Activated CD4-positive, CD25-positive, alpha-beta regulatory T cell treated with anti-CD3 and anti-CD28 coated beads, Interleukin-2, amount 50 U/mL, for 72 hours (primary cell): ENCODE data around the gene AMZ1.
"Not testable (repeated sequence)": the region's sequence is repeated elsewhere in the genome, so short reads cannot be mapped to it uniquely, and the experiment has no call there.

Experiments used
- DNase-seq: peaks from one replicate; pipeline ENCODE4 v3.0.0; 2021

Gene AMZ1

DNA sequence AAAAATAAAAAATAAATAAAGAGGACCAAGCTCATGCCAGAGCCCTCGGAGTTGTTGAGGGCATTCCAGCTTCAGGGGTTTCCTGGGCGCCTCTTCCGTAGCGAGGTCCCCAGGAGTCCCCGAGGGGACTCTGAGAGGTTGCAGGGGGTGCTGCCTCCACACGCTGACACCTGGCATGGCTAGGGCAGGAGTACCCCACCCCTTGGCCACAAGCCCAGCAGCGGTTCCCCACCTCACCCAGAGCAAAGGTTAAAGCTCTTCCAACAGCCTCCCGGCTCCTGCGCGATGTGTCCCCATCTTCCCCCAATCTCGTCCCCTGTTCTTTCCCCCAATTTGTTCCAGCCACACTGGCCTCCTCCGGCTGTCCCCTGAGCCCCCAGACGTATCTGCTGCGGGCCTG lies 4.5 kb downstream of the AMZ1 start:
- no peak for DNase-seq

DNA sequence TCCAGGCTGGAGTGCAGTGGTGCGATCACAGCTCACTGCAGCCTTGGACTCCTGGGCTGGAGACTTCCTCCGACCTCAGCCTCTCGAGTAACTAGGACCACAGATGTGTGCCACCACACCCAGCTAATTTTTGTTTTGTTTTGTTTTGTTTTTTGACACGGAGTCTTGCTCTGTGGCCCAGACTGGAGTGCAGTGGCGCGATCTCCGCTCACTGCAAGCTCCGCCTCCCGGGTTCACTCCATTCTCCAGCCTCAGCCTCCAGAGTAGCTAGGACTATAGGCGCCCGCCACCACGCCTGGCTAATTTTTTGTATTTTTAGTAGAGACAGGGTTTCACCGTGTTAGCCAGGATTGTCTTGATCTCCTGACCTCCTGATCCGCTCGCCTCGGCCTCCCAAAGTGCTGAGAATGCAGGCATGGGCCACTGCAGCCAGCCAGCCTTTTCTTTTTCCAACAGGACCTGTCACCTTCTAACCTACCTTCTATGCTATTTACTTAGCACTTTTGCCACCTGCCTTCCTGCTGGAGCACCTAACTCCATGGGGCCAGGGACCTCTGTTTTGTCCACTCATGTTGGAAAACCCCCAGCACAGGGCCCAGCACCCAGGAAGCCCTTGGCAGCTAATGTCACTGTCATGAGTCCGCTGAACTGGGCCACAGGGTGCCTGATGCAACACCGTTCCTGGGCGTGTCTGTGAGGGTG lies 5.6 kb downstream of the AMZ1 start:
- not testable (repeated sequence) for DNase-seq

DNA sequence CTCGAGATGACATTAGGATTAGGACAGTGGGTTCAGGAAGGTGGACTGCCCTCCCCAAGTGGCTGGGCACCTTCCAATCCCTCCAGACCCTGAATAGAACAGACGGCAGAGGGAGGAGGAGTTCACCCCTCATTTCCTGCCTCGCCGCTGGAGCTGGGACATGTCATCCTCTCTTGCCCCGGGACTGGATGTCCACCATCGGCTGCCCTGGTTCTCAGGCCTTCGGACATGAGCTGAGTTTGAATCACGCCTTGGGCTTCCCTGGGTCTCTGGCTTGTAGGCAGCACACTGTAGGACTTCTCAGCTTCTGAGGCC lies 6.1 kb downstream of the AMZ1 start:
- not testable (repeated sequence) for DNase-seq

DNA sequence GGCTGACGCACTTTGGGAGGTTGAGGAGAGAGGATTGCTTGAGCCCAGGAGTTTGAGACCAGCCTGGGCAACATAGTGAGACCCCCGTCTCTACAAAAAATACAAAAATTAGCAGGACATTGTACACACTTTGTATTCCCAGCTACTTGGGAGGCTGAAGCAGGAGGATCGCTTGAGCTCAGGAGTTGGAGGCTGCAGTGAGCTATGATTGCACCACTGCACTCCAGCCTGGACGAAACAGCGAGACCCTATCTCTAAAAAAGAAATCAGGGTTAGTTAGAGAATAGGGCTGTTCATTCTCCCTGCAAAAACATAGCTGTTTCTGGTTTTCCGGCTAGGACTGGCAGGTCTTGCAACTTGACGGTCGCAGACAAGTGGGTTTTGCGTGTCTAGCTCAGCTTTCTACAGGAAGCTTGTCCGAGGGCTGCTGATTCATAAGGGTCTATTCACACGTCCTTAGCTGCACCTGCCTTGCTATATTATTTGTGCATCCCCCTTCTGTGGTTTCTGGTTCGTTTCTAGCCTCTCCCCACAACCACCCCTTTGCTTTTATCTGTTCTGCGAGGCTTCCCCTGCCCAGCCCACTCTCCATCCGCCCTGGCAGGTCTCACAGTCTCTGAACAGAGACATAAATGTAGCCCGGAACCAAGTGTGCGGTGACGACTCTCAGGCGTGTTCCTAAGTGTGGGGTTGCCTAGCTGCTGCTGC lies 10.7 kb downstream of the AMZ1 start:
- DNase-seq: peak; percentile 60

DNA sequence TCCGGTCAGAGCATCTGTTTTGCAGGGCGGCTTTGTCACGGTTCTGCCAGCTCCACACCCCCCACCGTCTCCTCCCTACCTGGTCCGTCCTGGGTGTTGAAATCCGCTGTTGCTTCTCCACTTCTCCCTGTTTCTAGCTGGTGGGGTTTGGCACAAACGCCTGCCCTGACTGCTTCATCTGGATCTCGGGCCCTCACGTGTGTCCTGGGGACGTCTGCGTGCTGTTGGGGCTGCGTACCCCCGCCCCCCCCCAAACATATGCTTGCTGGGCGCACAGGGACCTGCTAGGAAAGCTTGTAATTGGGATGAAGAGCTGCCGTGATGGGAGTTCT lies 11.3 kb downstream of the AMZ1 start:
- no peak for DNase-seq

DNA sequence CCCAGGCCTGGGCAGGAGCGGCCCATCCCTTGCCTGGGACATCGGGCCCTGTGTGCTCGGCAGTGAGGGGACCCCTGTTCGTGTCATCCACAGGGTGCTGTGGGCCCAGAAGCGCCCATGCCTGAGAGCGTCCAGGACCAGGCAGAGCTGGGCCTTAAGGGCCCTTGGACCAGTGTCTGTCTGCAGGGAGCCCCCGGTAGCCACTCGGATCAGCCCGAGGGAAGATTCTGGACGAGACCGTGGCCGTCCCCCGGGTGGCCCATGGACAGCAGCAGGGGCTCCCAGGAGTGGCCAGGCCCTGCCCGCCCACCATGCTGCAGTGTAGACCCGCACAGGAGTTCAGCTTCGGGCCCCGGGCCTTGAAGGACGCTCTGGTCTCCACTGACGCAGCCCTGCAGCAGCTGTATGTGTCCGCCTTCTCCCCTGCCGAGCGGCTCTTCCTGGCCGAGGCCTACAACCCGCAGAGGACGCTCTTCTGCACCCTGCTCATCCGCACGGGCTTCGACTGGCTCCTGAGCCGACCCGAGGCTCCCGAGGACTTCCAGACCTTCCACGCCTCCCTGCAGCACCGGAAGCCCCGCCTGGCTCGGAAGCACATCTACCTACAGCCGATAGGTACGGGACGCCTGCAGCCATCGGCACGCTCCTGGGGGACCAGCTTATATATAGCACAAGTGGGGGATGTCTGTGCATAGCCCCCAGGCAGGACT lies 12.3 kb downstream of the AMZ1 start:
- no peak for DNase-seq

DNA sequence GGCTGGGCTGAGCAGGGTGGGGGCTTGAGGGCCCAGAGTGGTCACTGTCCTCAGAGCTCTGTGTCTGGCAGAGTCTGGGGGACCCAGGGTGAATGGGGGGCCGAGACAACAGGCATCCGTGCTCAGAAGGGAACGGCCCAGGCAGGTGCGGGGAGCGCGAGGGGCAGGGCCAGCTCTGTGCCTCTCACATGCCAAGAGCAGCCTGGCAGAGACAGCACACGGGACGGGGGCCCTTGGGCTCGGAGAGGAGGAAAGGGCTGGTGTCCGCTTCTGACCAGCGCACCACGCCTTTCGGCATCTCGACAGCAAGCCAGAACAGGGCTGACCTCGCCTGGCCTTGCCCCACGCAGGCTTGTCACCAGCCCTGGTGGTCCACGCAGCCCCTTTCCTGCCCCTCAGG lies 13.4 kb downstream of the AMZ1 start:
- no peak for DNase-seq

DNA sequence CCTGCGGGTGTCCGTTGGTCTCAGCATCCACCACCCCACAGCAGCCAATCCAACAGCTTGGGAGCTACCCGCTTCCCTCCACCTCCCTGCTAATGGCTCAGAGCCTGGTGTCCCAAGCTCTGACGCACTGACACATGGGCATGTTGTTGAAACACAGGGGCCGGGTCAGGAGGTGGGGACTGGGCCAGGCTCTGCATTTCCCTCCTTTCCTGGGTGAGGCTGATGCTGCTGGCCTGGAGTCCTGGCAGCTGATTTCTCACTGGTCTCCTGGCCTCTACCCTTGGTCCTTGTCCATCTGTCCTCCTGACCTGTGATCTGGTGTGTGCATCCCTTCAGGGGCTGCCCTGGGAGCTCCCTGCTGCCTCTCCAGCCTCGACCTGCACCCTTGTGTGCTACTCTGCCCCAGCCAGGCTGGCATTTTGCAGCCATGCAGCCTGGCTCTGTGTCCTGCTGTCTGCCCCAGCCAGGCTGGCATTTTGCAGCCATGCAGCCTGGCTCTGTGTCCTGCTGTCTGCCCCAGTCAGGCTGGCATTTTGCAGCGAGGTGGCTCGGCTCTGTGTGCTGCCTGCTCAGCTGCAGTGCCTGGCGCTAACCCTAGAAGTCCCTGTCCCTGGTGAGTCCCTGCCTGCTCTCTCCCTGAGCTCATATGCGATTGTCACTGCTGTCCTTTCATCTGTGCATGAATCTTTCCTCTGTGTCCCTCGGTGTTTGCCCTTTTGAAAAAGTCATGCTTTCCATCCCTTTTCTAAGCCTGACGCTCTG lies 14.0 kb downstream of the AMZ1 start:
- DNase-seq: no peak

DNA sequence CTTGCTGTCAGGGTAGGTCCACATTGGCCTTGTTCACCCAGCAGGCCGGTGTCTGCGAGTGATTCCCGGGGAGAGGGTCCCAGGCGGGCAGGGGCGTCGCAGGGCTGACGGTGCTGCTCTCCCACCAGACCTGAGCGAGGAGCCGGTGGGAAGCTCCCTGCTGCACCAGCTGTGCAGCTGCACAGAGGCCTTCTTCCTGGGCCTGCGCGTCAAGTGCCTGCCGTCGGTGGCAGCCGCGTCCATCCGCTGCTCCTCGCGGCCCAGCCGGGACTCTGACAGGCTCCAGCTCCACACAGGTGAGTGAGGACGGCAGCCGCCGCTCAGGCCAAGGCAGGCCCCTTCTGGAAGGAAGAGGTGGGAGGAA lies 14.6 kb downstream of the AMZ1 start:
- DNase-seq: no peak

DNA sequence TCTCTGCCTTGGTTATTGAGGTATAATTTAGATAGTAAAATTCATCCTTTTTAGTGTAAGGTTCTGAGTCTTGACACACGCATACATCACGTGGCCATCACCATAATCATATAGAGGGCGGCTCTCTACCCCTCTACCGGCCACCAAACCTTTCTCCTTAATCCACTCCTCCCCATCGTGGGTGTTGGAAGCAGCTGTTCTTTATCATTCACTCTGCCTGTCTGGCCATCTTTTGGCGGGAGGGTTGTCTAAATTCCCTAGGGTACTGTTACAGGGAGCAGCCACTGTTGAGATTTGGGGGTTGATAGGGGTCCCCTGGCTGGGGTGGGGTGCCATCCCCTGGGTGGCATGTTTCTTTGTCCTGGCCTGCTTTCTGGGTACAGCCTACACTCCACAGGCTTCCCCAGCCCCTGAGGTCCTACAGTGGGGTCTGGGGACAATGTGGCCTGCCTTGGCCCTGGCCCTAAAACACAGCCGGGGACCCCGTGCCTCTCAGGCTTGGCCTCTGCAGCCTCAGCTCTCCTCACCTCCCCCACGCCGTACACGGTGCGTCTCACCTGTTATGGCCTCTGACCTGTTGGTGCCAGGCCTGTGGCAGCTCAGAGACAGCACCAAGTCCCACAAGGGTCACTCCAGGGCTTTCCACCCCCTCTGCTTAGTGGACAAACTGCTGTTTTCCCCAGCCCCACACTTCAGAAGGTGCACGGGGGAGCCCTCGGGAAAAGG lies 17.5 kb downstream of the AMZ1 start:
- no peak for DNase-seq

DNA sequence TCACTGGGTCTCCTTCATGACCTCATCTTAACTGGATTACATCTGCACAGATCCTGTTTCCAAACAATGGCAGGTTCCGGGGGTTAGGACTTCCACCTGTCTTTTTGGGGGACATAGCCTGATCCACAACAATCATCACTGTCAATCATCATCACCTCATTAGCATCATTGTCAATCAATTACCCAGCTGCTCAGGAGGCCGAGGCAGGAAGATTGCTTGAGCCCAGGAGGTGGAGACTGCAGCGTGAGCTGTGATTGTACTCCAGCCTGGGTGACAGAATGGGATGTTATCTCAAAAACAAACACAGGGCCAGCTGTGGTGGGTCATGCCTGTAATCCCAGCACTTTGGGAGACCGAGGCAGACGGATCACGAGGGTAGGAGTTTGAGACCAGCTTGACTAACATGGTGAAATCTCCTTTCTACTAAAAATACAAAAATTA lies 18.7 kb downstream of the AMZ1 start:
- no peak for DNase-seq

DNA sequence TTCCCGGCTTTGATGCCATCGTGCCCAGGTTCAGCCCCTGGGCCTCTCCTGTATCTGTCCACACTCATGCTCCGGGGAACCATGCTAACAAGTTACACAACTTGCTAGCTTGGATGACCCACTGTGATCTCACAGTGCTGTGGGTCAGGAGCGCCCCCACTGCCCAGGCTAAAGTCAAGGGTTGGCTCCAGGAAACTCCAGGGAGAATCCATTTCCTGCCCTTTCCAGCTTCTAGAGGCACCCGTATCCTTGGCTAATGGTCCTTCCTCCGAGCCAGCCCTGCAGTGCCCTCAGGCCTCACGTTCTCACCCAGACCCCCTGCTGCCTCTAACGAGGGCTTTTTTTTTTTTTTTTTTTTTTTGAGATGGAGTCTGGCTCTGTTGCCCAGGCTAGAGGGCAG lies 19.5 kb downstream of the AMZ1 start:
- no peak for DNase-seq

DNA sequence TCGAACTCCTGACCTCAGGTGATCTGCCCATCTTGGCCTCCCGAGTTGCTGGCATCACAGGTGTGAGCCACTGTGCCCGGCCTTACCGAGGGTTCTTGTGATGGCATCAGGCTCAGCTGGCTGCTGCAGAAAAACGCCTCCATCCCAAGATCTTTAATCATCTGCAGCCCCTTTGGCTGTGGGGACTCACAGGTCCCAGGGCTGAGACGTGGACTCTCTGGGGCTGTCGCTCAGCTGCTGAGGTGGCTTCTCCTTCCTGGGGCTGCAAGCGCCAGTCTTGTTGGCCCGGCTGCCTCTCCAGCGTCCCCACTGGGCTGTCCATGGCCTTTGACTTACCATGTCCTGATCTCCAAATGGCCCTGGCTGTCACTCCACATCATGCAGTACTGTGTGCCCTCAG lies 20.0 kb downstream of the AMZ1 start:
- no peak for DNase-seq

DNA sequence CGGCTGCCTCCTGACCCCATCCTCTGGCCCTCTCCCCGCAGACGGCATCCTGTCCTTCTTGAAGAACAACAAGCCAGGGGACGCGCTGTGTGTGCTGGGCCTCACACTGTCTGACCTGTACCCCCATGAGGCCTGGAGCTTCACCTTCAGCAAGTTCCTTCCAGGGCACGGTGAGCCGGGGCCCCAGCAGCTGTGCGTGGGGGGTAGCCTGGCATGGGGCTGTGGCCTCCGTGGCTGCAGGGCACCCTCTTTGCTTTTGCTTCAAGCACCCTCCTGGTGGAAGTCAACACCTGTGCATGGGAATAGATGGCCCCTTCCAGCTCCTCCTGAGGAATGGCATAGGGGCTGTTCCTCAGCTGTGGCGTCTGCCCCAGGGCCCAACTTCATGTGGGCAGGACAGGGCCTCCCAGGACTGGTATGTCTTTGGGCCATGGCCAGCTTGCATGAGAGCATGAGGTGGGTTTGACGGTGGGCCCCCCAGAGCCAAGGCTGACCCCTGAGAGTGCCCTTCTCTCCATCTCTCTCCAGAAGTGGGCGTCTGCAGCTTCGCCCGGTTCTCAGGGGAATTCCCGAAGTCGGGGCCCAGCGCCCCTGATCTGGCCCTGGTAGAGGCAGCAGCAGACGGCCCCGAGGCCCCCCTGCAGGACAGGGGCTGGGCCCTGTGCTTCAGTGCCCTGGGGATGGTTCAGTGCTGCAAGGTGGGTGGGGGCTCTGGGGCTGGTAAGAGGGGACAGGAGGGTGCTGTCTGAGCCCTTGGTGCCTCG lies 20.7 kb downstream of the AMZ1 start:
- DNase-seq: no peak

DNA sequence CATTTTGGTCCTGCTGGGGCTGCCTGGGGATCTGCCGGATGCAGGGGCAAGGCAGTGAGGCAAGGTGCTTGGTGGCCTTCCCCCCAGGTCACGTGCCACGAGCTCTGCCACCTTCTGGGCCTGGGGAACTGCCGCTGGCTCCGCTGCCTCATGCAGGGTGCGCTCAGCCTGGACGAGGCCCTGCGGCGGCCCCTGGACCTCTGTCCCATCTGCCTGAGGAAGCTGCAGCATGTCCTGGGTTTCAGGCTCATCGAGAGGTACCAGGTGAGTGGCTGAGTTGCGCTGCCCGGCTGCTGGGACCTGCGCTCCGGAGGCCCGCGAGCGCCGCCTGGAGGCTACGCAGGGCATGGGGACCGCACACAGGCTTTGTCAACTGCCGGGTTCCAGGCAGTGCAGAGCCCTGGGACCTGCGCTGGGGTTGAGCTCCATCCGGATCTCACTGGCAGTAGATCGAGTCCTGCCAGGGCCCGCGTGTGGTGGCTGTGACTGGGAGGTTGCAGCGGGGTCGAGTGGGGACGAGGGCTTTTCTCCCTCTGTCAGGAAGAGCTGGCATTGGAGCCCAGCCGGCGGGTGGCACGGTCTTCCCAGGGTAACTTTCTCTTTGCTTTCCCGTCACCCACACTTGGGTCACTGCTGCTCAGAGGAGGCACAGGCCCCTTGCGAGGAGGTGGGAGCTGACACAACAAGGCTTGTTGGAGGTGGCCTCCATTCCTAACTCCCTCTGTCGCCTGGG lies 21.7 kb downstream of the AMZ1 start:
- DNase-seq: peak; percentile 85

DNA sequence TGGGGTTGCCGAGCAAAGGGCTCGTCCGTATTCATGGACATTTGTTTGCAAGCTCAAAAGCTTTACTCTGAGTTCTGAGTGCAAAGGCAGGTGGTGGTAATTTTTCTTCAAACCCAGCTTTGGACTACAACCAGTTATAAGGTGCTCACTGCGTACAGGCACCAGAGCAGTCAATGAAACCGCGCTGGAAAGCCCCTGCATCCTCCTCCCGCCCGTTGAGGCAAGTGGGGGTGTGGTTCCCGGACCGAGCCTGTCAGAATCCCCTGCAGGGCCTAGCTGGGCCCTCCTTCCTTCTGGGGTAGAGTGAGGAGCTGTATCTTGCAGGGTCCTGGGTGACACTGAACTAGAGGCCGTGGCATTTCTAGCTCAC lies 22.3 kb downstream of the AMZ1 start:
- peak; percentile 70 for DNase-seq

DNA sequence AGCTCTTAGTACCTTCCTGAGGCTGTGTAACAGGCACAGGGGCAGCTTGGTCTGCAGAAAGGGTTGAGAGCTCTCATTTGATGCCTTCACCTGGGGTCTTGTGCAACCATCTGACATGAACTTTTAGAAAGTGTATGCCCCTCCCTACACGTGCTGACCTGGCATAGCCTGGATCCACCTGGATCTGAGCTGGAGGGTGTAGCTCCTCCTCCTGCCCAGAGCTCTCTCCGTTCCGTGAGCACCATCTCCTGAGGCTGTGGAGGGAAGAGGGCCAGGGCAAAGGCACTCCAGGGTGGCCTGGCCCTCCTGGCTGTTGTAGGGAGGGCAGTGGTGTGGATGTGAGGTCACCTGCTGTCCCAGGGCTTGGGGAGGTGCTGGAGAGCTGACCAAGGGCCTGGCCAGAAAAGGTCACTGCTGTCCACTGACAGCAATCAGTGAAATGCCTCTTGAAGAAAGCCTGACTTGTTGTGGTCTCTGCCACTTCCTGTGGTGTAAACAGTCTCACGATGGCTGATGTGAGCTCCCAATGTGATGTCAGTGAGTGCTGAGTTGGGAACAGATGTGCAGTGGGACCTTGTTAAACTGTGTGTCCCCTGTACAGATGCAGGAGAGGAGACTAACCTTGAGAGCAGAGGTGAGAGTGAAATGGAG lies 23.0 kb downstream of the AMZ1 start:
- no peak for DNase-seq

DNA sequence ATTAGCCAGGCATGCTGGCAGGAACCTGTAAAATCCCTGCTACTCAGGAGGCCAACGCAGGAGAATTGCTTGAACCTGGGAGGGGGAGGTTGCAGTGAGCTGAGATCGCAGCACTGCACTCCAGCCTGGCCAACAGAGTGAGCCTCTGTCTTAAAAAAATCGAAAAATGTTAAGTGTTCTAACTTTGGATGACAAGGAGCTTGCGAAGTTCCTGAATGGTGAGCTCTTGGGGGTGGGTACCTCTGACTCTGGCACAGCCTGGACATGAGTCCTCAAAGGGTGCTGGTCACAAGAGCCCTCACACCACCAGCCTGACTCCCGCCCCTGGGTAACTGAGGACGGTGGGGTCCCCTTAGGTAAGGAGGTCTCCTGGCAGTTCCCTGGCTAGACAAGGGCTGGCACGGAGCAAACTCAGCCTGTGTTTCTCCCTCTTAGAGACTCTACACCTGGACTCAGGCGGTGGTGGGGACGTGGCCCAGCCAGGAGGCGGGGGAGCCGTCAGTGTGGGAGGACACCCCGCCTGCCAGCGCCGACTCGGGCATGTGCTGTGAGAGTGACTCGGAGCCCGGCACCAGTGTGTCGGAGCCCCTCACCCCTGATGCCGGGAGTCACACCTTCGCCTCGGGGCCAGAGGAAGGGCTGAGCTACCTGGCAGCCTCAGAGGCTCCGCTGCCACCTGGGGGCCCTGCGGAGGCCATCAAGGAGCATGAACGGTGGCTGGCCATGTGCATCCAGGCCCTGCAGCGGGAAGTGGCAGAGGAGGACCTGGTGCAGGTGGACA lies 24.1 kb downstream of the AMZ1 start:
- DNase-seq: no peak

DNA sequence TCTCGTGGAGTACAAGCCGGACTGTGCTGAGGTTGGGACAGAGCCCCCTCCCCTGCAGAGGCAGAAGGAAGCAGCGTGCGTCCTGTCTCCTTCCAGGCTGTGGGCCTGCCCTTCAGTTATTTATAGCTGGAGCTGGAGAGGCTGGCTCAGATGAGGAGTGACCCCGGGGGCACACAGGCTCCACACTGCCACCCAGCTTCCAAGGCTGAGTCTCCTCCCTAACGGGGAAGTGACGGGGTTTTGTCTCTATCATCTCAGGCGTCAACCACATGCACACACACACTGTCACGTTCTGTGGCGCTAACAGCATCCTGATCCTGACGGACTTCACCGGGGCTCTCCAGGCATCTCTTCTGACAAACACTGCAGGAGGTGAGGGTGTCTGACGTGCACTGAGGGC lies 25.4 kb downstream of the AMZ1 start:
- DNase-seq: no peak

DNA sequence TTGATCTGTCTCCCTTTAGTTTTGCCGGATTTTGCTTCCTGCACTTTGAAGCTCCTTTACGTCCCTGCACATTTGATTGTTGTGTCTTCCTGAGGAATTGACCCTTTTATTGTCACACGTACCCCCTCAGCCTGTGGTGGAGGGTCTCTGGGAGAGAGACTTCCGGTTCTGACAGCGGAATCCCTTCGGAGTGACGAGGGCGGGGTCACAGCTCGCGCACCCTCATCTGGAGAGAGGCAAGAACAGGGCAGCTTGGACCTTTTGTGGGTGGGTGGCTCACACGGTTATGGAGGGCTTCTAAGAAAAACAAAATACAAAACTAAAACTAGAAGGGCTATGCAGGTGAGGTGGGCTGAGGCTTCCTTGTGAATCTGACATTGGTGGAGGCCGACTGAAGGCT lies 26.0 kb downstream of the AMZ1 start:
- no peak for DNase-seq
